Stimulated activated CD8-positive, alpha-beta memory T cell treated with anti-CD3 and anti-CD28 coated beads, Interleukin-15, amount 100 ng/mL, for 24 hours (primary cell): ENCODE measurements around the gene CPD.
"Not testable (repeated sequence)": the region's sequence is repeated elsewhere in the genome, so short reads cannot be mapped to it uniquely, and the experiment has no call there.

Experiments
- DNase-seq: peaks from one replicate; pipeline ENCODE4 v3.0.0-alpha.2; 2020; ENCODE audit warnings: low read depth

Gene CPD

GRCh38 chr17:30388321-30389179, 9.8 kb downstream of the CPD start:
- DNase-seq: no peak

GRCh38 chr17:30389756-30390300, 11.1 kb downstream of the CPD start:
- no peak for DNase-seq

- no peak for DNase-seq
Observed at GRCh38 chr17:30391534-30391933, 12.8 kb downstream of the CPD start.

- no peak for DNase-seq
Observed at GRCh38 chr17:30393491-30393890, 14.8 kb downstream of the CPD start.

- DNase-seq: no peak
Observed at GRCh38 chr17:30393911-30394867, 15.5 kb downstream of the CPD start.

DNA sequence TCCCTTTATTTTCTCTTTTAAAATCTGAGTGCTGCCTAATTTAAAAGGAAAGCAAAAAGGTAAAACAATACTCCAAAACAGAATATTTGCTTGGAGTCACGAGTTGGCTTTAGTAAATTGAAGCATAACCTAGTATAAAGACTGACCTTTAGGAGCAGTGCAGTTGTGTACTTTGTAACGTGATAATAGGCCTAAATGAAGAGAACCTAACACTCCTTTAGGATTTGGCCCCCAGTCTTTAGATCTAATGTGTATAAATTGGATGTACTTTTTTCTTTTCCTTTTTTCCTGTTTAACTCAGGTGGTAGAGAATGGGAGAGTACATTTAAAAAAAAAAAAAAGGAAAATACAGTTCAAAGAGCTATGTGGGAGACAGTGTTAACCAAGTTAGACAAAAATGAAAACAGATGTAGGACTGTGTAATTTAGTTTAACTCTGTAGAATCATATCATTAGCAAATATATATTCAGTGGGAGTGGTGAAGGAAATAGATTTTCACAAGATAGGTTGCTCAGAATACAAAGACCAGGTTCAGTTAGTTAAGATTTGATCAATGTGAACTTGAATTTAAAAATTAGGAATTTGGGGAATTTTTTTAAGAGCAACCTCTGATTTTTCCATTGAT, 16.8 kb downstream of the CPD start:
- DNase-seq: no peak

GRCh38 chr17:30396129-30396528, 17.4 kb downstream of the CPD start:
- DNase-seq: no peak

DNA sequence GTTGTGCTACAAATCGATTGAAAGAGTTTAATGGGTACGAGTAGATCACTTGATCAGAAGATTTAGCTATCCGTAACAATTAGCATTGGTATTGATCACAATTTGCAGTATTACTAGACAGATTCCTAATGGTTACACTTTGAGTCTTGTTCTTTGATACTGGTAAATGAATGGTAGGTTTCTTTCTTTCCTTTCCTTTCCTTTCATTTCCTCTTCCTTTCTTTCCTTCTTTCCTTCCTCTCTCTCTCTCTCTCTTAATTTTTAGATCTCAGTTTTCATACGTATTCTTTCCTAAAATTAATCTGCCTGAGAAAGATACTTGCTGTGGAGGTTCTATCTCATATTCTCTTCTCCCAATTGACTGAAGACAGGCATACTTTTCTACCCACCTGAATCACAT, 17.9 kb downstream of the CPD start:
- no peak for DNase-seq

GRCh38 chr17:30398328-30399041, 19.8 kb downstream of the CPD start:
- no peak for DNase-seq

DNA sequence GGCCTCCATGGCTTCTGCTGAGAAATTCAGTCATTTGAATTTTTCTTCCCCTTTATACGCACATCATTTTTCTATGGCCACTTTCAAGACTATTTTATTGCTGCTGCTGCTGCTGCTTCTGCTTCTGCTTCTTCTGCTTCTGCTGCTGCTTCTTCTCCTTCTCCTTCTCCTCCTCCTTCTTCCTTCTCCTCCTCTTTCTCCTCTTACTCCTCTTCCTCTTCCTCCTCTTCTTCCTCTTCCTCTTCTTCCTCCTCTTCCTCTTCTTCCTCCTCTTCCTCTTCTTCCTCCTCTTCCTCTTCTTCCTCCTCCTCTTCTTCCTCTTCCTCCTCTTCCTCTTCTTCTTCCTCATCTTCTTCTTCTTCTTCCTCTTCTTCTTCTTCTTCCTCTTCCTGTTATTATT, 22.4 kb downstream of the CPD start:
- DNase-seq: no peak

GRCh38 chr17:30405161-30405560, 26.4 kb downstream of the CPD start:
- no peak for DNase-seq

DNA sequence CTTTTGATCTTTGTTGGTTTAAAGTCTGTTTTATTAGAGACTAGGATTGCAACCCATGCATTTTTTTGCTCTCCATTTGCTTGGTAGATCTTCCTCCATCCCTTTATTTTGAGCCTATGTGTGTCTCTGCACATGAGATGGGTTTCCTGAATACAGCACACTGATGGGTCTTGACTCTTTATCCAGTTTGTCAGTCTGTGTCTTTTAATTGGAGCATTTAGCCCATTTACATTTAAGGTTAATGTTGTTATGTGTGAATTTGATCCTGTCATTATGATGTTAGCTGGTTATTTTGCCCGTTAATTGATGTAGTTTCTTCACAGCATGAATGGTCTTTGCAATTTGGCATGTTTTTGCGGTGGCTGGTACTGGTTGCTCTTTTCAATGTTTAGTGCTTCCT, 31.9 kb downstream of the CPD start:
- not testable (repeated sequence) for DNase-seq

DNA sequence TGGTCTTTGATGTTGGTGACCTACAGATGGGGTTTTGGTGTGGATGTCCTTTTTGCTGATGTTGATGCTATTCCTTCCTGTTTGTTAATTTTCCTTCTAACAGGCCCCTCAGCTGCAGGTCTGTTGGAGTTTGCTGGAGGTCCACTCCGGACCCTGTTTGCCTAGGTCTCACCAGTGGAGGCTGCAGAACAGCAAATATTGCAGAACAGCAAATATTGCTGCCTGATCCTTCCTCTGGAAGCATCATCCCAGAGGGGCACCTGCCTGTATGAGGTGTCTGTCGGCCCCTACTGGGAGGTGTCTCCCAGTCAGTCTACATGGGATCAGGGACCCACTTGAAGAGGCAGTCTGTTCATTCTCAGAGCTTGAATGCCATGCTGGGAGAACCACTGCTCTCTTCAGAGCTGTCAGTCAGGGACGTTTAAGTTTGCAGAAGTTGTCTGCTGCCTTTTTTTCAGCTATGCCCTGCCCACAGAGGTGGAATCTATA, 33.3 kb downstream of the CPD start:
- DNase-seq: not testable (repeated sequence)

GRCh38 chr17:30413109-30413508, 34.4 kb downstream of the CPD start:
- DNase-seq: no peak

- no peak for DNase-seq
Observed at GRCh38 chr17:30414486-30414885, 35.8 kb downstream of the CPD start.

GRCh38 chr17:30415491-30415890, 36.8 kb downstream of the CPD start:
- DNase-seq: no peak

DNA sequence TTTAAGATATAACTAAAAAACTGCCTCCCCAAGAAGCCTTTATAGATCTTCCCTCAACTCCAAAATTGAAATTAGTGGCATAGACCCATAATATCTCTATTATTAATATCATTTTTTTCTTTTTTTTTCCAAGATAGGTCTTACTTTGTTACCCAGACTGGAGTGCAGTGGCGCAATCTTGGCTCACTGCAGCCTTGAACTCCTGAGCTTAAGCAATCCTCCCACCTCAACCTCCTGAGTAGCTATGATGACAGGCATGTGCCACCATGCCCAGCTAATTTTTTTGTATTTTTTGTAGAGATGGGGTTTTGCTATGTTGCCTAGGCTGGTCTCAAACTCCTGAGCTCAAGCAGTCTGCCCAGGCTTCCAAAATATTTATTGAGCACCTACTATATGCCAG, 39.3 kb downstream of the CPD start:
- not testable (repeated sequence) for DNase-seq

GRCh38 chr17:30421592-30421991, 42.9 kb downstream of the CPD start:
- no peak for DNase-seq

- DNase-seq: no peak
Observed at GRCh38 chr17:30422171-30422570, 43.4 kb downstream of the CPD start.

DNA sequence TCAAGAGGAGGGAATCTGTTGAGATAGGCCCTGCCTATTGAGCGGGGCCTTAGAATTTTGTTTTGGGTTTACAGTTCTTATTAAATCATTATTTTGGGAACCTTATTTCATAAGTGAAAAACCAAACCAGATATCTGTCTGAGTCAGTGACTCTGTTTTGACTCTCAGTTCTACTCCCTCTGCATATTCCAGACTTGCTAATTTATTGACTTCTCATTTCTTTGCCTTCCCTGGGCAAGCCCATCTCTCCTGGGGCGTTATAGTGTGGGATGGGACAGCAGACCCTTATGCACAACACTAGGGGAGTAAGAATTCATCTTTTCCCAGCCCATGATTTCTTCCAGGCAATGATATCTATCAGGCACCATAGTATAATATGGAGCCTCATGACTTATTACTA, 45.7 kb downstream of the CPD start:
- no peak for DNase-seq

GRCh38 chr17:30426292-30426691, 47.6 kb downstream of the CPD start:
- DNase-seq: no peak
